ENCODE data around the gene RRAS2. TPM values are rescaled to one million over a fixed set of nuclear protein-coding genes. Genes with fewer than 3 reads are reported as not detected.

Gene RRAS2
- total RNA-seq, 1 donor from 2014 or later = 47.1 TPM

GRCh38 chr11:14309425-14310192 lies 49.4 kb downstream of the RRAS2 start:
- no peak overlapping the region for H3K4me3 ChIP-seq
- no peaks in the 10 kb centered on the region for H3K27me3 ChIP-seq
- TF ChIP-seq, protein P1, sequence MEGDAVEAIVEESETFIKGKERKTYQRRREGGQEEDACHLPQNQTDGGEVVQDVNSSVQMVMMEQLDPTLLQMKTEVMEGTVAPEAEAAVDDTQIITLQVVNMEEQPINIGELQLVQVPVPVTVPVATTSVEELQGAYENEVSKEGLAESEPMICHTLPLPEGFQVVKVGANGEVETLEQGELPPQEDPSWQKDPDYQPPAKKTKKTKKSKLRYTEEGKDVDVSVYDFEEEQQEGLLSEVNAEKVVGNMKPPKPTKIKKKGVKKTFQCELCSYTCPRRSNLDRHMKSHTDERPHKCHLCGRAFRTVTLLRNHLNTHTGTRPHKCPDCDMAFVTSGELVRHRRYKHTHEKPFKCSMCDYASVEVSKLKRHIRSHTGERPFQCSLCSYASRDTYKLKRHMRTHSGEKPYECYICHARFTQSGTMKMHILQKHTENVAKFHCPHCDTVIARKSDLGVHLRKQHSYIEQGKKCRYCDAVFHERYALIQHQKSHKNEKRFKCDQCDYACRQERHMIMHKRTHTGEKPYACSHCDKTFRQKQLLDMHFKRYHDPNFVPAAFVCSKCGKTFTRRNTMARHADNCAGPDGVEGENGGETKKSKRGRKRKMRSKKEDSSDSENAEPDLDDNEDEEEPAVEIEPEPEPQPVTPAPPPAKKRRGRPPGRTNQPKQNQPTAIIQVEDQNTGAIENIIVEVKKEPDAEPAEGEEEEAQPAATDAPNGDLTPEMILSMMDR (IDR thresholded peaks at IDR 0.05) = no peak
- intact Hi-C loops (cut with DNase I) = no loop called here
- DNase-seq (no peak), ATAC-seq (no peak)
- H3K4me1 ChIP-seq = peaks cover 25% of the 10 kb centered on the region
- no peak overlapping the region for H3K27ac ChIP-seq
- no peaks in the 10 kb centered on the region for H3K36me3 ChIP-seq
- no peaks in the 10 kb centered on the region for H3K9me3 ChIP-seq

GRCh38 chr11:14308897-14309387 lies 50.0 kb downstream of the RRAS2 start:
- H3K4me3 ChIP-seq = no peak overlapping the region
- H3K27me3 ChIP-seq = no peaks in the 10 kb centered on the region
- TF ChIP-seq, protein P1 (IDR thresholded peaks at IDR 0.05) = no peak
- H3K4me1 ChIP-seq = peaks cover 25% of the 10 kb centered on the region
- no peak overlapping the region for H3K27ac ChIP-seq
- intact Hi-C loops (cut with DNase I) = no loop called here
- DNase-seq (no peak), ATAC-seq (no peak)
- no peaks in the 10 kb centered on the region for H3K9me3 ChIP-seq
- H3K36me3 ChIP-seq = no peaks in the 10 kb centered on the region

GRCh38 chr11:14308114-14308896 lies 50.7 kb downstream of the RRAS2 start:
- H3K9me3 ChIP-seq = no peaks in the 10 kb centered on the region
- H3K27ac ChIP-seq = no peak overlapping the region
- intact Hi-C loops (cut with DNase I) = no loop called here
- no peaks in the 10 kb centered on the region for H3K36me3 ChIP-seq
- no peak for DNase-seq
- peaks cover 20% of the 10 kb centered on the region for H3K4me1 ChIP-seq
- TF ChIP-seq, protein P1 (IDR thresholded peaks at IDR 0.05) = peak; percentile 58
- ATAC-seq = peak; percentile 78
- H3K27me3 ChIP-seq = no peaks in the 10 kb centered on the region
- no peak overlapping the region for H3K4me3 ChIP-seq

DNA sequence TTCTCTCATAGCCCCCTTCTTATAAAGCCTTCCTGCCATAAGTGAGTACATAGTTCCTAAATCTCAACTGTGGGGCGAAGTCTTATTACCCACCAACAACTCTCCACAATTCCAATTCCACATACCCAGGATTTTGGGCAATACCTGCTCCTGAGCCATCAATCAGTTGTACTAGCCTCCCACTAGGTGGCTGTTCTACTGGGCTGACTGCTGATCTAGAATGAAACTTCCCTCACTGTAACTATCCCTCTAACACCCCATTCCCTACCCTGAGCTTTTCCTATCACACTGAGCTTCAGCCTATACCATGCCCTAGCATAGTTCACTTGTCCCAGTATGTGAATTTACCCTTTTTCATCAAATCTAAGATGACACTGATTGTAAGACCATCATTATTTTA lies 52.5 kb downstream of the RRAS2 start:
- Histone ChIP-seq H3K9me3 (no peaks in the 10 kb centered on the region), H3K36me3 (no peaks in the 10 kb centered on the region), H3K4me1 (peaks cover 14% of the 10 kb centered on the region), H3K27ac (no peak overlapping the region), H3K4me3 (no peak overlapping the region), H3K27me3 (no peaks in the 10 kb centered on the region)
- ATAC-seq = no peak
- TF ChIP-seq, protein P1 (IDR thresholded peaks at IDR 0.05) = no peak
- DNase-seq = no peak
- intact Hi-C loops (cut with DNase I) = no loop called here

DNA sequence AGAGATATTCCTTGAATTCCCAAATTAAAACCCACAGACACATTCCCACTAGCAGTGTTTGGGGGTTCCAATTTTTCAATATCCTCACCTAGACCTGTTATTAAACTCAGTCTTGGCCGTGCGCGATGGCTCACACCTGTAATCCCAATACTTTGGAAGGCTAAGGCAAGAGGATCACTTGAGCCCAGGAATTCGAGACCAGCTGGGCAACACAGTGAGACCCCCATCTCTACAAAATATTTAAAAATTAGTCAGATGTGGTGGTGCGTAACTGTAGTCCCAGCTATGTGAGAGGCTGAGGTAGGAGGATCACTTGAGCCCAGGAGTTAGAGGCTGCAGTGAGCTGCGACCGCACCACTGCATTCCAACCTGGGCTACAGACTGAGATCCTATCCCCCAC lies 53.3 kb downstream of the RRAS2 start:
- Histone ChIP-seq H3K27me3 (no peaks in the 10 kb centered on the region), H3K36me3 (no peaks in the 10 kb centered on the region), H3K27ac (no peak overlapping the region), H3K9me3 (no peaks in the 10 kb centered on the region), H3K4me3 (no peak overlapping the region), H3K4me1 (peaks cover 22% of the 10 kb centered on the region)
- DNase-seq (no peak), ATAC-seq (no peak)
- TF ChIP-seq, protein P1 (IDR thresholded peaks at IDR 0.05) = no peak
- intact Hi-C loops (cut with DNase I) = no loop called here

Measured in upper lobe of right lung (tissue), 1 donor.